ENCODE measurements around the gene ANKRD9.

DNA sequence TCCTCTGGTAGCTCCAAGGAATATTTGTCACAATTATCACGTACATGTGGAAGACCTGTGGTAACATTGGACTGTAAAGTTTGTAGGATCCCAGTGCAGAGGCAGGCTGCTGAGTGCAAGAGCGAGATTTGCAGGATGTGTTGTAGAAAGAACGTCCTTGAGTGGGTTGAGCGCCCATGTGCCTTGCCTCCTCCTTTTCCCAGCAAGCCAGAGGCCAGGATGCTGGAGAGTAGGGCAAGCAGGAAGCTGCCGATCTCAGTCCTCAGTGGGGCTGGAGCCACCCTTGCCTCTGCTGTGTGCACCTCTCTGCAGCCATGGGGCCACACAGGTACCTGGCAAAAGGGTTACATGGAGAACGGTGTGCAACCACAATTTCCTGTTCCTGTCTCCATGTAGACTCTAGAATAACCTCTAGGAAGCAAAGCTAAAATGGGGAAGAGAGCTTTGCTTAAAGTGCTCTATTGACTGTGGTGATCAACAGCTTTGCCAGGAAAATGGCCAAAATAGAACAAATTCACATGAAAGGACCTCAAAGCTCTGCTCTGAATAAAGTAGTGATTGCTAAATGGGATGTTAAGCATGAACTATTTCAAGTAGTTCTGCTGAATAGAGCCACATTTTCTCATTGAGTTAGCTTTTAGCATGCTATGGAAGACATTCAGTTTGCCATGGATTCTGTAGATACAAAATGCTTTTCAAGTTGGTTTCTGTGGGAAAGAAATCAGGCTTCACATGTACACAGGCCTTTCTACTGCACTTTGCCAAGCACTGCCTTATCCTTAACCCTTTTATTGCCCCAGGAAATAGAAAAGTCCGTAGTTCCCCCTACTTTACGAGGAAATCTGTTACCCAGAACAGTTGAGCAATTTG, 37.4 kb downstream of the ANKRD9 start:
- no peak for TF ChIP-seq GATA3 (IDR thresholded peaks at IDR 0.05; ENCODE audit: low read depth, low read length)
- no peak for TF ChIP-seq GATA2 (IDR thresholded peaks at IDR 0.05; ENCODE audit: low read depth, low read length)
